22Rv1 (cell line): ENCODE data around the gene HLA-DQB1.

Source experiments
- ZFX ChIP-seq: fragments of 450-650 bp; IDR thresholded peaks from 2 replicates; pipeline ENCODE4 v1.6.1; 2017; ENCODE audit warnings: antibody characterized with exemption, borderline replicate concordance
- TF ChIP-seq, protein P1 (sequence below): fragments of 450-650 bp; IDR thresholded peaks from 2 replicates; pipeline ENCODE4 v1.5.1; 2017; ENCODE audit warnings: mild to moderate bottlenecking

DNA sequence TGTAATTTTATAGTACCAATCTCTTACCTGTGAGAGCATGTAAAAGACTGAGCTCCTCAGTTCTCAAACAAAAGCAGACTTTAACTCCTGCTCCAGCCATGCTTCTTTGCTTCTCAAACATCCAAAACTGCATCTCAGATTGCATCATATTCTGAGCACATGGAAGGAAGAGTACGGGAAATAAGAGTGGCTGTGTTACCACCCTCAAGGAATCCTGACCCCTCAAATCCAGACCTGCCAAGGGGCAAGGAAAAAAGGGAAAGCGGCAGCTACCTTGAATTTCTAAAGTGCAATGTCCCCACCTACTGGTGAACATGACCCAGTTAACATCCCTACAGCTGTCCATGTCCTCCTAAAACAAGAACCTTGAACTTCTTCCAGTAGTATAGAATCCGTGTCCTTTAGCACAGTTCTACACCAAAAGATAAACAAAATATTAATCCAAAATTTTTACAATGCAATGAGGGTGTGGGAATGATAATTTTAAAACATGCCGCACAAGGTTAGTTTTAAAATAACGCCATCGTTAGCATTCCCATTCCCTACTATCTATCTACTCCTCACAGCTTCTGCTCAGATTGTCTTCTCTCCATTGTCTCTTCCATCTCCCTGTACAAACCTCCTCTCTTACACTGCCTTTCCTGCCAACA lies 34.1 kb upstream of the HLA-DQB1 start:
- TF ChIP-seq, protein P1, sequence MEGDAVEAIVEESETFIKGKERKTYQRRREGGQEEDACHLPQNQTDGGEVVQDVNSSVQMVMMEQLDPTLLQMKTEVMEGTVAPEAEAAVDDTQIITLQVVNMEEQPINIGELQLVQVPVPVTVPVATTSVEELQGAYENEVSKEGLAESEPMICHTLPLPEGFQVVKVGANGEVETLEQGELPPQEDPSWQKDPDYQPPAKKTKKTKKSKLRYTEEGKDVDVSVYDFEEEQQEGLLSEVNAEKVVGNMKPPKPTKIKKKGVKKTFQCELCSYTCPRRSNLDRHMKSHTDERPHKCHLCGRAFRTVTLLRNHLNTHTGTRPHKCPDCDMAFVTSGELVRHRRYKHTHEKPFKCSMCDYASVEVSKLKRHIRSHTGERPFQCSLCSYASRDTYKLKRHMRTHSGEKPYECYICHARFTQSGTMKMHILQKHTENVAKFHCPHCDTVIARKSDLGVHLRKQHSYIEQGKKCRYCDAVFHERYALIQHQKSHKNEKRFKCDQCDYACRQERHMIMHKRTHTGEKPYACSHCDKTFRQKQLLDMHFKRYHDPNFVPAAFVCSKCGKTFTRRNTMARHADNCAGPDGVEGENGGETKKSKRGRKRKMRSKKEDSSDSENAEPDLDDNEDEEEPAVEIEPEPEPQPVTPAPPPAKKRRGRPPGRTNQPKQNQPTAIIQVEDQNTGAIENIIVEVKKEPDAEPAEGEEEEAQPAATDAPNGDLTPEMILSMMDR: peak; percentile 80
- no peak for TF ChIP-seq ZFX
